ENCODE measurements around the gene MX2.

MX2 gene

GRCh38 chr21:41365377-41366107 is 3.7 kb downstream of the MX2 start:
- DNase-seq: no peak

GRCh38 chr21:41366522-41367151 is 4.8 kb downstream of the MX2 start:
- no peak for DNase-seq

- peak; percentile 5 for DNase-seq
Observed at GRCh38 chr21:41367301-41367944, 5.6 kb downstream of the MX2 start.

- no peak for DNase-seq
Observed at GRCh38 chr21:41367945-41368734, 6.3 kb downstream of the MX2 start.

- DNase-seq: no peak
Observed at GRCh38 chr21:41368735-41369104, 6.9 kb downstream of the MX2 start.

- peak; percentile 59 for DNase-seq
Observed at GRCh38 chr21:41369105-41369919, 7.5 kb downstream of the MX2 start.

GRCh38 chr21:41369920-41370839 is 8.4 kb downstream of the MX2 start:
- peak; percentile 15 for DNase-seq

- DNase-seq: no peak
Observed at GRCh38 chr21:41370840-41371684, 9.2 kb downstream of the MX2 start.

GRCh38 chr21:41371685-41372030 is 9.8 kb downstream of the MX2 start:
- DNase-seq: no peak

GRCh38 chr21:41373253-41373652 is 11.4 kb downstream of the MX2 start:
- DNase-seq: no peak

GRCh38 chr21:41373763-41374162 is 11.9 kb downstream of the MX2 start:
- no peak for DNase-seq

GRCh38 chr21:41374177-41374712 is 12.4 kb downstream of the MX2 start:
- no peak for DNase-seq

- no peak for DNase-seq
Observed at GRCh38 chr21:41374867-41375533, 13.2 kb downstream of the MX2 start.

- DNase-seq: no peak
Observed at GRCh38 chr21:41375875-41376274, 14.0 kb downstream of the MX2 start.

GRCh38 chr21:41377715-41378114 is 15.9 kb downstream of the MX2 start:
- DNase-seq: no peak

GRCh38 chr21:41378849-41379248 is 17.0 kb downstream of the MX2 start:
- no peak for DNase-seq

GRCh38 chr21:41379901-41380300 is 18.1 kb downstream of the MX2 start:
- DNase-seq: no peak

GRCh38 chr21:41381731-41382130 is 19.9 kb downstream of the MX2 start:
- no peak for DNase-seq

GRCh38 chr21:41387042-41387819 is 25.4 kb downstream of the MX2 start:
- DNase-seq: no peak

All from NCI-H526 treated with DMSO at 0.1 percent for 48 hours (cell line).